Neural cell (in vitro differentiated cells): ENCODE measurements around the gene NCOA3. TPM values are rescaled to one million over a fixed set of nuclear protein-coding genes. Genes with fewer than 3 reads are reported as not detected.

Experiments
- H2AFZ ChIP-seq: fragments of 200-600, 300-800 bp; sonication (generic), shearing (Covaris generic); 2 replicates; pipeline ENCODE4 v1.6.0; 2014; ENCODE audit warnings: low read depth, mild to moderate bottlenecking, antibody characterized with exemption, low read length, moderate library complexity
- H3F3A ChIP-seq: fragments of 200-600 bp; shearing (Covaris generic); 2 replicates; pipeline ENCODE4 v1.6.1; 2016; ENCODE audit warnings: mild to moderate bottlenecking, moderate library complexity, mixed read lengths, antibody characterized with exemption, low read length; ENCODE audit not compliant: insufficient read depth, poor library complexity, severe bottlenecking
- H3K27ac ChIP-seq: fragments of 200-600, 300-800 bp; sonication (generic), shearing (Covaris generic); 2 replicates; pipeline ENCODE4 v1.5.1; 2014; ENCODE audit warnings: mild to moderate bottlenecking, low read length, moderate library complexity
- H3K27me3 ChIP-seq: fragments of 300-800, 200-600 bp; sonication (generic), shearing (Covaris generic); 2 replicates; pipeline ENCODE4 v1.6.0; 2014; ENCODE audit warnings: mild to moderate bottlenecking, low read depth, low read length, moderate library complexity; ENCODE audit not compliant: insufficient read depth
- H3K36me3 ChIP-seq: fragments of 300-800, 200-600 bp; sonication (generic), shearing (Covaris generic); 2 replicates; pipeline ENCODE4 v1.5.1; 2014; ENCODE audit warnings: mild to moderate bottlenecking, antibody characterized with exemption, low read length, moderate library complexity; ENCODE audit not compliant: insufficient read depth
- H3K4me2 ChIP-seq: fragments of 300-800, 200-600 bp; sonication (generic), shearing (Covaris generic); 2 replicates; pipeline ENCODE4 v1.6.0; 2014; ENCODE audit warnings: mild to moderate bottlenecking, low read length
- H3K4me3 ChIP-seq: fragments of 300-800, 200-600 bp; sonication (generic), shearing (Covaris generic); 2 replicates; pipeline ENCODE4 v1.5.1; 2014; ENCODE audit warnings: mild to moderate bottlenecking, low read length, moderate library complexity
- H3K79me2 ChIP-seq: fragments of 200-600 bp; shearing (Covaris generic); replicated peaks from 2 replicates; pipeline ENCODE4 v1.6.0; 2014; ENCODE audit warnings: mild to moderate bottlenecking, low read length, moderate library complexity; ENCODE audit not compliant: insufficient read depth
- H3K9ac ChIP-seq: fragments of 300-800, 200-600 bp; sonication (generic), shearing (Covaris generic); 2 replicates; pipeline ENCODE4 v1.6.1; 2016; ENCODE audit warnings: mild to moderate bottlenecking, low read length, mixed read lengths
- H3K9me2 ChIP-seq: fragments of 200-600 bp; shearing (Covaris generic); 2 replicates; pipeline ENCODE4 v1.6.1; 2016; ENCODE audit warnings: mild to moderate bottlenecking, low read length, mixed read lengths; ENCODE audit not compliant: insufficient read depth
- H3K9me3 ChIP-seq: fragments of 200-600, 300-800 bp; sonication (generic), shearing (Covaris generic); 2 replicates; pipeline ENCODE4 v1.6.1; 2016; ENCODE audit warnings: mild to moderate bottlenecking, mixed run types, low read length, moderate library complexity, mixed read lengths
- H4K20me1 ChIP-seq: fragments of 200-600 bp; shearing (Covaris generic); 2 replicates; pipeline ENCODE4 v1.6.1; 2016; ENCODE audit warnings: mild to moderate bottlenecking, mixed run types; ENCODE audit not compliant: insufficient read depth
- EP300 ChIP-seq: fragments of 450-650 bp; conservative IDR thresholded peaks from 2 replicates; pipeline ENCODE4 v1.6.1; 2014; ENCODE audit warnings: antibody characterized with exemption, mild to moderate bottlenecking, moderate library complexity; ENCODE audit not compliant: poor library complexity, severe bottlenecking
- EZH2 ChIP-seq: fragments of 200-600, 300-800 bp; shearing (Covaris generic), sonication (generic); IDR thresholded peaks from 2 replicates; pipeline ENCODE4 v1.6.1; 2014; ENCODE audit warnings: antibody characterized with exemption, low read length, borderline replicate concordance, mild to moderate bottlenecking; ENCODE audit not compliant: insufficient read depth, poor library complexity, severe bottlenecking
- MXI1 ChIP-seq: fragments of 450-650 bp; conservative IDR thresholded peaks from 2 replicates; pipeline ENCODE4 v1.6.1; 2014; ENCODE audit warnings: antibody characterized with exemption, mild to moderate bottlenecking; ENCODE audit not compliant: poor library complexity, severe bottlenecking
- POLR2AphosphoS5 ChIP-seq: IDR thresholded peaks from 2 replicates; pipeline ENCODE4 v1.6.1; 2012
- RAD21 ChIP-seq: fragments of 450-650 bp; conservative IDR thresholded peaks from 2 replicates; pipeline ENCODE4 v1.6.1; 2014; ENCODE audit warnings: antibody characterized with exemption, mild to moderate bottlenecking, moderate library complexity
- SMC3 ChIP-seq: fragments of 450-650 bp; conservative IDR thresholded peaks from 2 replicates; pipeline ENCODE4 v1.6.1; 2014; ENCODE audit warnings: antibody characterized with exemption, mild to moderate bottlenecking, moderate library complexity; ENCODE audit not compliant: poor library complexity
- TAF1 ChIP-seq: IDR thresholded peaks from 2 replicates; pipeline ENCODE4 v1.6.1; 2012; ENCODE audit warnings: low read depth
- polyA plus RNA-seq: library from polyadenylated mRNA; depleted of rRNA; stranded (reverse); fragments of >200 nt; gene quantifications from 2 replicates; pipeline ENCODE4 v1.2.3, GENCODE V29; 2014
- TF ChIP-seq, protein P1 (sequence below): IDR thresholded peaks from 2 replicates; pipeline ENCODE4 v1.6.1; 2012; ENCODE audit warnings: borderline replicate concordance
- TF ChIP-seq, protein P2 (sequence below): fragments of 450-650 bp; IDR thresholded peaks from 2 replicates; pipeline ENCODE4 v1.5.1; 2014; ENCODE audit warnings: antibody characterized with exemption, mild to moderate bottlenecking, moderate library complexity; ENCODE audit not compliant: poor library complexity, severe bottlenecking

The NCOA3 gene
- polyA plus RNA-seq, 1 donor from 2014 or later: 14.2 TPM

DNA sequence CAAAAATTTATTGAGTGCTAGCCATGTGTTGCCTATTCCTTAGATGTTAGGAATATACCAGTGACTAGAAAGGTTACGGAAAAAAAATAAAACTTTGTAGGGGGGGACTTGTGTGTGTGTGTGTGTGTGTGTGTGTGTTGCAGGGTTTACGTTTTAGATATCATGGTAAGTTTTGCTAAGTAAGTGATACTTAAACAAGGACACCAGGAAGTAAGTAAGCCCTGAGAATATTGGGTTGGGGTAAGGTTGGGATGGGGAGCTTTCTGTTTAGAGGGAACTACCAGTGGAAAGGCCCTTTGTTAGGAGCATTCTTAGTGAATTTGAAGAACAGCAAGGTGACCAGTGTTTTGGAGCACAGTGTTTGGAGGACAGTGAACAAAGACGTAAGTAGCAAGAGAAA, 30.3 kb downstream of the NCOA3 start:
- Histone ChIP-seq H3K9me2 (no peaks in the 10 kb centered on the region), H3K9ac (no peak overlapping the region), H3K36me3 (no peaks in the 10 kb centered on the region), H3K4me2 (no peak overlapping the region), H3K9me3 (no peaks in the 10 kb centered on the region), H3K79me2 (no peaks in the 10 kb centered on the region), H3K27ac (no peak overlapping the region), H4K20me1 (no peaks in the 10 kb centered on the region), H2AFZ (no peak overlapping the region), H3K4me3 (no peak overlapping the region), H3K27me3 (no peaks in the 10 kb centered on the region), H3F3A (no peaks in the 10 kb centered on the region)
- TF ChIP-seq, protein P1, sequence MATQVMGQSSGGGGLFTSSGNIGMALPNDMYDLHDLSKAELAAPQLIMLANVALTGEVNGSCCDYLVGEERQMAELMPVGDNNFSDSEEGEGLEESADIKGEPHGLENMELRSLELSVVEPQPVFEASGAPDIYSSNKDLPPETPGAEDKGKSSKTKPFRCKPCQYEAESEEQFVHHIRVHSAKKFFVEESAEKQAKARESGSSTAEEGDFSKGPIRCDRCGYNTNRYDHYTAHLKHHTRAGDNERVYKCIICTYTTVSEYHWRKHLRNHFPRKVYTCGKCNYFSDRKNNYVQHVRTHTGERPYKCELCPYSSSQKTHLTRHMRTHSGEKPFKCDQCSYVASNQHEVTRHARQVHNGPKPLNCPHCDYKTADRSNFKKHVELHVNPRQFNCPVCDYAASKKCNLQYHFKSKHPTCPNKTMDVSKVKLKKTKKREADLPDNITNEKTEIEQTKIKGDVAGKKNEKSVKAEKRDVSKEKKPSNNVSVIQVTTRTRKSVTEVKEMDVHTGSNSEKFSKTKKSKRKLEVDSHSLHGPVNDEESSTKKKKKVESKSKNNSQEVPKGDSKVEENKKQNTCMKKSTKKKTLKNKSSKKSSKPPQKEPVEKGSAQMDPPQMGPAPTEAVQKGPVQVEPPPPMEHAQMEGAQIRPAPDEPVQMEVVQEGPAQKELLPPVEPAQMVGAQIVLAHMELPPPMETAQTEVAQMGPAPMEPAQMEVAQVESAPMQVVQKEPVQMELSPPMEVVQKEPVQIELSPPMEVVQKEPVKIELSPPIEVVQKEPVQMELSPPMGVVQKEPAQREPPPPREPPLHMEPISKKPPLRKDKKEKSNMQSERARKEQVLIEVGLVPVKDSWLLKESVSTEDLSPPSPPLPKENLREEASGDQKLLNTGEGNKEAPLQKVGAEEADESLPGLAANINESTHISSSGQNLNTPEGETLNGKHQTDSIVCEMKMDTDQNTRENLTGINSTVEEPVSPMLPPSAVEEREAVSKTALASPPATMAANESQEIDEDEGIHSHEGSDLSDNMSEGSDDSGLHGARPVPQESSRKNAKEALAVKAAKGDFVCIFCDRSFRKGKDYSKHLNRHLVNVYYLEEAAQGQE: no peak
- TF ChIP-seq MXI1 (no peak), POLR2AphosphoS5 (no peak), EP300 (no peak), TAF1 (no peak), RAD21 (no peak)
- TF ChIP-seq, protein P2, sequence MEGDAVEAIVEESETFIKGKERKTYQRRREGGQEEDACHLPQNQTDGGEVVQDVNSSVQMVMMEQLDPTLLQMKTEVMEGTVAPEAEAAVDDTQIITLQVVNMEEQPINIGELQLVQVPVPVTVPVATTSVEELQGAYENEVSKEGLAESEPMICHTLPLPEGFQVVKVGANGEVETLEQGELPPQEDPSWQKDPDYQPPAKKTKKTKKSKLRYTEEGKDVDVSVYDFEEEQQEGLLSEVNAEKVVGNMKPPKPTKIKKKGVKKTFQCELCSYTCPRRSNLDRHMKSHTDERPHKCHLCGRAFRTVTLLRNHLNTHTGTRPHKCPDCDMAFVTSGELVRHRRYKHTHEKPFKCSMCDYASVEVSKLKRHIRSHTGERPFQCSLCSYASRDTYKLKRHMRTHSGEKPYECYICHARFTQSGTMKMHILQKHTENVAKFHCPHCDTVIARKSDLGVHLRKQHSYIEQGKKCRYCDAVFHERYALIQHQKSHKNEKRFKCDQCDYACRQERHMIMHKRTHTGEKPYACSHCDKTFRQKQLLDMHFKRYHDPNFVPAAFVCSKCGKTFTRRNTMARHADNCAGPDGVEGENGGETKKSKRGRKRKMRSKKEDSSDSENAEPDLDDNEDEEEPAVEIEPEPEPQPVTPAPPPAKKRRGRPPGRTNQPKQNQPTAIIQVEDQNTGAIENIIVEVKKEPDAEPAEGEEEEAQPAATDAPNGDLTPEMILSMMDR: no peak

DNA sequence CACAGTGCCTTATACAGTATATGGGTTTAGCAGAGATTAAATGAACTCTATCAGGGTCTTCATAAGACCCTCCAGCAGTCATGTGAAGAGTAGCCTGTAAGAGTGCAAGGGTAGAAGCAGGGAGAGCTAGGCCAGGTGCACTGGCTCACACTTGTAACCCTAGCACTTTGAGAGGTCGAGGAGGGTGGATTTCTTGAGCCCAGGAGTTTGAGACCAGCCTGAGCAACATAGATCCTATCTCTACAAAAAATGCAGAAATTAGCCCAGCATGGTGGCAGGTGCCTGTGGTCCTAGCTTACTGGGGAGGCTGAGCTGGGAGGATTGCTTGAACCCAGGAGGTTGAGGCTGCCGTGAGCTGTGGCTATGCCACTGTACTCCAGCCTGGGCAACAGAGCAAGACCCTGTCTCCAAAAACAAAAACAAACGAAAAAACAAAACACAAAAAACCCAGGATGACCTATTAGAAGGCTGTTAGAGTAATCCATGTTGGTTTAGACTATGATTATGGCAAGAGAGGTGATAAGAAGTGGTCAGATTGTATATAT, 31.9 kb downstream of the NCOA3 start:
- Histone ChIP-seq H3K9me2 (no peaks in the 10 kb centered on the region), H3K4me3 (no peak overlapping the region), H3K9ac (no peak overlapping the region), H3K9me3 (no peaks in the 10 kb centered on the region), H3F3A (no peaks in the 10 kb centered on the region), H2AFZ (no peak overlapping the region), H4K20me1 (no peaks in the 10 kb centered on the region), H3K4me2 (no peak overlapping the region), H3K27me3 (no peaks in the 10 kb centered on the region), H3K36me3 (no peaks in the 10 kb centered on the region), H3K27ac (no peak overlapping the region), H3K79me2 (no peaks in the 10 kb centered on the region)
- TF ChIP-seq, protein P2: no peak
- TF ChIP-seq SMC3 (no peak), POLR2AphosphoS5 (no peak), MXI1 (no peak), TAF1 (no peak), EZH2 (no peak), RAD21 (no peak), EP300 (no peak)
- TF ChIP-seq, protein P1: no peak
